Suprapubic skin (tissue), 4 donors: Measurements from ENCODE around the gene PREX1. TPM values are rescaled to one million over a fixed set of nuclear protein-coding genes. Genes with fewer than 3 reads are reported as not detected.

Experiments used
- DNase-seq, 2 donors: peaks; one replicate each; pipeline ENCODE4 v3.0.0-alpha.2; 2019; ENCODE audit warnings: low spot score in 2 of 2
- H3K27ac ChIP-seq: fragments of 200-600 bp; sonication (generic); one replicate; pipeline ENCODE4 v1.5.1; 2019
- H3K27me3 ChIP-seq: fragments of 200-600 bp; sonication (generic); one replicate; pipeline ENCODE4 v1.5.1; 2019
- H3K36me3 ChIP-seq: fragments of 200-600 bp; sonication (generic); one replicate; pipeline ENCODE4 v1.5.1; 2019
- H3K4me1 ChIP-seq: fragments of 200-600 bp; sonication (generic); one replicate; pipeline ENCODE4 v1.5.1; 2019
- H3K4me3 ChIP-seq: fragments of 200-600 bp; sonication (generic); one replicate; pipeline ENCODE4 v1.5.1; 2019; ENCODE audit warnings: mild to moderate bottlenecking
- H3K9me3 ChIP-seq: fragments of 200-600 bp; sonication (generic); one replicate; pipeline ENCODE4 v1.5.1; 2019
- CTCF ChIP-seq, 2 donors: fragments of 200-600 bp in 1 of 2; fragments of 450-650 bp in 1 of 2; sonication (generic) in 1 of 2; IDR thresholded peaks; one replicate each; pipeline ENCODE4 v1.5.1; 2016 to 2019; ENCODE audit warnings: antibody characterized with exemption in 2 of 2, mild to moderate bottlenecking in 1 of 2, moderate library complexity in 1 of 2
- EP300 ChIP-seq: sonication (generic); formaldehyde crosslinking; IDR thresholded peaks from one replicate; pipeline ENCODE4 v1.6.1; 2017; ENCODE audit warnings: antibody characterized with exemption
- POLR2A ChIP-seq, 2 donors: fragments of 450-650 bp; IDR thresholded peaks; one replicate each; pipeline ENCODE4 v1.6.1; 2017; ENCODE audit warnings: antibody characterized with exemption in 2 of 2, mild to moderate bottlenecking in 2 of 2, moderate library complexity in 2 of 2
- POLR2AphosphoS5 ChIP-seq, 3 donors: sonication (generic); formaldehyde crosslinking; IDR thresholded peaks; one replicate each; pipeline ENCODE4 v1.6.1; 2017; ENCODE audit warnings: antibody characterized with exemption in 3 of 3
- WGBS: methylation state at CpG from one replicate; pipeline ENCODE4 v1.1.5; 2018; 5-methylcytosine and 5-hydroxymethylcytosine counted together
- total RNA-seq, 4 donors: library from RNA; depleted of rRNA; stranded (reverse); fragments of >200 nt; gene quantifications; one replicate each; pipeline ENCODE4 v1.1.0, GENCODE V29; 2016

The PREX1 gene
- total RNA-seq, 4 donors from 2014 or later, result 4.7 to 15.1 (median 10.2) TPM

- H3K9me3 ChIP-seq, result no peaks in the 10 kb centered on the region
- H3K36me3 ChIP-seq, result peaks cover 21% of the 10 kb centered on the region
- H3K27me3 ChIP-seq, result no peaks in the 10 kb centered on the region
- no peak for DNase-seq
- H3K27ac ChIP-seq, result no peak overlapping the region
- 73% methylated on average over 22 of the region's 24 CpGs for WGBS
- H3K4me1 ChIP-seq, result peaks cover 4% of the 10 kb centered on the region
- H3K4me3 ChIP-seq, result no peak overlapping the region
- no peak for TF ChIP-seq EP300
- no peak for TF ChIP-seq POLR2A (IDR thresholded peaks at IDR 0.05)
- no peak for TF ChIP-seq POLR2AphosphoS5 (IDR thresholded peaks at IDR 0.05)
- no peak for TF ChIP-seq CTCF (IDR thresholded peaks at IDR 0.05)
Measured at GRCh38 chr20:48626226-48626937, 201.4 kb downstream of the PREX1 start.

GRCh38 chr20:48625136-48625900 is 202.5 kb downstream of the PREX1 start:
- TF ChIP-seq CTCF (IDR thresholded peaks at IDR 0.05) (no peak), POLR2AphosphoS5 (IDR thresholded peaks at IDR 0.05) (no peak), POLR2A (IDR thresholded peaks at IDR 0.05) (no peak), EP300 (no peak)
- Histone ChIP-seq H3K9me3 (no peaks in the 10 kb centered on the region), H3K27ac (no peak overlapping the region), H3K4me3 (no peak overlapping the region), H3K4me1 (peaks cover 15% of the 10 kb centered on the region), H3K27me3 (no peaks in the 10 kb centered on the region), H3K36me3 (peaks cover 14% of the 10 kb centered on the region)
- WGBS, result 88% methylated on average over 22 of the region's 29 CpGs
- no peak for DNase-seq

GRCh38 chr20:48624315-48625020 is 203.3 kb downstream of the PREX1 start:
- 89% methylated on average over 21 of the region's 23 CpGs for WGBS
- Histone ChIP-seq H3K27me3 (no peaks in the 10 kb centered on the region), H3K27ac (no peak overlapping the region), H3K4me3 (no peak overlapping the region), H3K4me1 (peaks cover 23% of the 10 kb centered on the region), H3K9me3 (no peaks in the 10 kb centered on the region), H3K36me3 (peaks cover 14% of the 10 kb centered on the region)
- DNase-seq, result no peak
- TF ChIP-seq CTCF (IDR thresholded peaks at IDR 0.05) (no peak), POLR2AphosphoS5 (IDR thresholded peaks at IDR 0.05) (no peak), EP300 (no peak), POLR2A (IDR thresholded peaks at IDR 0.05) (no peak)

- no peak overlapping the region for H3K4me3 ChIP-seq
- H3K9me3 ChIP-seq, result no peaks in the 10 kb centered on the region
- no peaks in the 10 kb centered on the region for H3K27me3 ChIP-seq
- H3K27ac ChIP-seq, result no peak overlapping the region
- DNase-seq, result no peak
- peaks cover 10% of the 10 kb centered on the region for H3K36me3 ChIP-seq
- WGBS, result 96% methylated on average over 12 of the region's 15 CpGs
- TF ChIP-seq POLR2AphosphoS5 (IDR thresholded peaks at IDR 0.05) (no peak), CTCF (IDR thresholded peaks at IDR 0.05) (no peak), POLR2A (IDR thresholded peaks at IDR 0.05) (no peak), EP300 (no peak)
- H3K4me1 ChIP-seq, result peaks cover 24% of the 10 kb centered on the region
Measured at GRCh38 chr20:48623906-48624265, 203.9 kb downstream of the PREX1 start.
